Testis (tissue), 3 donors: ENCODE results near the gene TM4SF18. TPM values are rescaled to one million over a fixed set of nuclear protein-coding genes. Genes with fewer than 3 reads are reported as not detected.

ENCODE experiments used
- DNase-seq: peaks from one replicate; pipeline ENCODE4 v3.0.0-alpha.2; 2019
- H3K27ac ChIP-seq, 2 donors: fragments of 200-600 bp; sonication (generic); one replicate each; pipeline ENCODE4 v1.5.1; 2019
- H3K27me3 ChIP-seq: fragments of 200-600 bp; sonication (generic); one replicate; pipeline ENCODE4 v1.5.1; 2019
- H3K36me3 ChIP-seq: fragments of 200-600 bp; sonication (generic); one replicate; pipeline ENCODE4 v1.5.1; 2017; ENCODE audit warnings: low read depth; ENCODE audit errors: missing control alignments
- H3K4me1 ChIP-seq: fragments of 200-600 bp; sonication (generic); one replicate; pipeline ENCODE4 v1.5.1; 2019
- H3K4me3 ChIP-seq, 2 donors: fragments of 200-600 bp; sonication (generic); one replicate each; pipeline ENCODE4 v1.5.1; 2017 to 2019
- H3K9me3 ChIP-seq: fragments of 200-600 bp; sonication (generic); one replicate; pipeline ENCODE4 v1.5.1; 2017
- POLR2A ChIP-seq: fragments of 450-650 bp; IDR thresholded peaks from one replicate; pipeline ENCODE4 v1.6.1; 2017; ENCODE audit warnings: antibody characterized with exemption, mild to moderate bottlenecking, moderate library complexity
- WGBS, 2 donors: methylation state at CpG; one replicate each; pipeline ENCODE4 v1.1.5; 2018; 5-methylcytosine and 5-hydroxymethylcytosine counted together
- intact Hi-C: fragments of 100-400 bp; cut with DNase I; formaldehyde crosslinking; loops from one replicate; pipeline ENCODE4 v1.15.1; 2023; ENCODE audit warnings: low total_unique reads
- polyA plus RNA-seq: library from polyadenylated mRNA; stranded (reverse); fragments of 350-450 nt; fragmentation: Illumina TruSeq; extraction: RNeasy Lipid Tissue Mini Kit (QIAGEN cat#74804); gene quantifications from one replicate; pipeline ENCODE4 v1.2.3, GENCODE V29; 2014; ENCODE audit warnings: low read depth, low replicate concordance; ENCODE audit not compliant: insufficient read depth
- total RNA-seq, 2 donors: library from RNA; depleted of rRNA; stranded (reverse); fragments of >200 nt; gene quantifications; one replicate each; pipeline ENCODE4 v1.2.3, GENCODE V29; 2016
- TF ChIP-seq, protein P1 (sequence below), 3 experiments: fragments of 450-650 bp in 2 of 3; fragments of 200-600 bp in 1 of 3; sonication (generic) in 1 of 3; IDR thresholded peaks; one replicate each; pipeline ENCODE4 v1.5.1; 2016 to 2019; ENCODE audit warnings: antibody characterized with exemption in 3 of 3, mild to moderate bottlenecking in 2 of 3, moderate library complexity in 1 of 3

TM4SF18 gene
- total and polyA plus RNA-seq, 3 donors from 2014 or later, result 1.2 to 4.2 (median 3.1) TPM

DNA sequence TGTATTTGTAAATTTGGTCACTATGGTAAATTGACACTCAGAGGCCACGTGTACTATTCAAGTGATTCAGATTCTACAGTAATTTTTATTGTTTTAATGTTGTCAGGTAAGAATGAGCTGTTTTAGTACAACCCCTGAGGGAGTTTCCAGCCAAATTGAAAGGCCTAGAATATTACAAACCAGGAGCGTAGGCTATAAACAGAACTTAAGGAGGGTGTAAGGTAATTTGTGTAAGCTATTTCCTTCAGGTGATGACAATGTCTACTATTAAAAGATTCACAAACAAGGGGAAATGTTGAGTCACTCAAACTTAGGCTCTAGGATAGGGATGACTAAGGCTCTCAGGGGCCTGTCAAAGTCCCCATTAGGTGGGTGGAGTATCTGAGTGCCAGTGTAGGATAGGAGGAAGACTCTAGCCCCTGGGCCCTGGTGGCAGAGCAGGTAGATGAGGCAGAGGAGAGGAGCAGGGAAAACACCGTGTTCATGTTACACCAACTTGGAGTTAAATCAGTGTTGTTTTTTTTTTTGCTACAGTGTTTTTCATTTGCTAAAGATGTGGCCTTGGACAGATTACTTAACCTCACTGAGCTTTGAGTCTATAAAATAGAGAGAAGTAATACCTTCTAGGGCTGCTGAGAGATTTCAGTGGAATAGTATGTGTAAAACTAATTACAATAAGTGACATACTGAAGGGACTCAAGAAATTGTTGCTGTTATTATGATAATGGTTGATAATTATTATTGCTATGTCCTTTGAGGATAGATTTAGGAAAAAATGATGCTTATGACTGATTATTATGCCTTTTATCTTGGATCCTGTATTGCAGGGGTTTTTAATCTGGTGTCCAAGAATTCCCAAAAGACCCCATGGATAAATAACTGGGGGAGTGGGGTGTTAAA lies 33.8 kb upstream of the TM4SF18 start:
- DNase-seq, result no peak
- H3K27ac ChIP-seq, result no peak overlapping the region
- intact Hi-C loops, result no loop called here

DNA sequence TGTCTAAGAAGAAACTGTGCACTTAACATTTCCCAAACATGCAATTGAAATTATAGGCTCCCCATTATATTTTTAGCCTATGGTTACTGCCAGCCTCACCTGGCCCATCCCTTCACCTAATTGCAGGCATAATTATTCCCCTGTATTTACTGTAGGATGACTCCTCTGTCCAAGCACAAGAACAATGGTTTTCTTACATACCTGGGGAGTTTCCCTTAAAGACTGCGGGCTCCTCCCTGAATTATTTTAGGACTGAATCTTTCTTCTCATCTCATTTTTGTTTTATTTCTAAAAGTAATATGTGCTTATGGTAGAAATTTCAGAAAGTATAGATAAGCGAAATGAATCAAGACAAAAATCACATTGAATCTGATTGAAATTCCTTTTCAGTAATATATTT lies 32.6 kb upstream of the TM4SF18 start:
- Histone ChIP-seq H3K4me3 (no peak overlapping the region), H3K9me3 (no peaks in the 10 kb centered on the region), H3K4me1 (peaks cover 22% of the 10 kb centered on the region), H3K27ac (no peak overlapping the region), H3K27me3 (no peaks in the 10 kb centered on the region), H3K36me3 (no peaks in the 10 kb centered on the region)
- no peak for TF ChIP-seq POLR2A
- TF ChIP-seq, protein P1, sequence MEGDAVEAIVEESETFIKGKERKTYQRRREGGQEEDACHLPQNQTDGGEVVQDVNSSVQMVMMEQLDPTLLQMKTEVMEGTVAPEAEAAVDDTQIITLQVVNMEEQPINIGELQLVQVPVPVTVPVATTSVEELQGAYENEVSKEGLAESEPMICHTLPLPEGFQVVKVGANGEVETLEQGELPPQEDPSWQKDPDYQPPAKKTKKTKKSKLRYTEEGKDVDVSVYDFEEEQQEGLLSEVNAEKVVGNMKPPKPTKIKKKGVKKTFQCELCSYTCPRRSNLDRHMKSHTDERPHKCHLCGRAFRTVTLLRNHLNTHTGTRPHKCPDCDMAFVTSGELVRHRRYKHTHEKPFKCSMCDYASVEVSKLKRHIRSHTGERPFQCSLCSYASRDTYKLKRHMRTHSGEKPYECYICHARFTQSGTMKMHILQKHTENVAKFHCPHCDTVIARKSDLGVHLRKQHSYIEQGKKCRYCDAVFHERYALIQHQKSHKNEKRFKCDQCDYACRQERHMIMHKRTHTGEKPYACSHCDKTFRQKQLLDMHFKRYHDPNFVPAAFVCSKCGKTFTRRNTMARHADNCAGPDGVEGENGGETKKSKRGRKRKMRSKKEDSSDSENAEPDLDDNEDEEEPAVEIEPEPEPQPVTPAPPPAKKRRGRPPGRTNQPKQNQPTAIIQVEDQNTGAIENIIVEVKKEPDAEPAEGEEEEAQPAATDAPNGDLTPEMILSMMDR (IDR thresholded peaks at IDR 0.05), result no peak
- DNase-seq, result no peak
- intact Hi-C loops, result no loop called here
- WGBS, 2 donors, result 88% methylated on average over 2 of the region's 2 CpGs

More for the DNA sequence above, 33.8 kb upstream of the TM4SF18 start:
- WGBS, 2 donors, result 65 to 70% methylated on average over 3 of the region's 3 CpGs
- Histone ChIP-seq H3K27me3 (no peaks in the 10 kb centered on the region), H3K4me3 (no peak overlapping the region), H3K36me3 (no peaks in the 10 kb centered on the region), H3K9me3 (no peaks in the 10 kb centered on the region), H3K4me1 (peaks cover 23% of the 10 kb centered on the region)
- TF ChIP-seq, protein P1 (IDR thresholded peaks at IDR 0.05), result no peak
- no peak for TF ChIP-seq POLR2A

DNA sequence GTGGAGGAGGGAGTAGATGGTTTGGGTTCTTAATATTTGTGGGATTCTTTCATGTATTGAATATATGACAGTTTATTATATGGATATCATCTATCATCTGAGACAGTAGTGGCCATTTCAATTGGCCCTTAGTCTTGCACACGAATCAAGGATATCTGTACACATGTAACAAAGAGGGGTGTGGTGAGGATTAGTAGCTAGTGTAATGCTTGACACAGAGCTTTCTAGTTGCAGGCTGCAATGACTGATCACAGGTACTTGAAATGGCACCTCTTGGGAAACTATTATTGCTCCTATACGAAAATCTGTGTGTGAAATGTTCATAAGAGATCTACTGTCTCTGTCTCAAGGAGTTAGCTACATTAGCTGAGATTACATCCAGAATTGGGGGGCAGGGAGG lies 31.2 kb upstream of the TM4SF18 start:
- Histone ChIP-seq H3K36me3 (no peaks in the 10 kb centered on the region), H3K27ac (no peak overlapping the region), H3K4me3 (no peak overlapping the region), H3K4me1 (peaks cover 12% of the 10 kb centered on the region), H3K9me3 (no peaks in the 10 kb centered on the region), H3K27me3 (no peaks in the 10 kb centered on the region)
- DNase-seq, result no peak
- intact Hi-C loops, result no loop called here
- WGBS, 2 donors, result 89 to 96% methylated on average over 2 of the region's 2 CpGs
- TF ChIP-seq, protein P1 (IDR thresholded peaks at IDR 0.05), result no peak
- no peak for TF ChIP-seq POLR2A

DNA sequence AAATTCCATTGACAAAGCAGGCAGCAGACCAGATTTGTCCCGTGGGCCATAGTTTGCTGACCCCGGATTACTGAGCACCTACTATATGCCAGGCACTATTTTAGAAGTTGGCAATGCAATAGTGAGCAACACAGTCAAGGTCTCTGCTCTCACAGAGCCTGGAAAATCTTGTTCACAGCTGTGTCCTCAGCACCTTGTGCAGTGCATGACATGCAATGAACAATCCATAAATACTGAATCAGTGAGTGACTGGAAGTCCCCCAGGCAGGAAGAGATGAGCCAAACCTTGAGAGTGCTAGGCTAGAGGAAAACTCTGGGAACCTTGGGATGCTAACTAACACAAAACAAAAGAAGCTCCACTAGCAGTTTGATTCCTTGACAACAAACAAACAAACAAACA lies 29.6 kb upstream of the TM4SF18 start:
- H3K4me3 ChIP-seq, result no peak overlapping the region
- no peaks in the 10 kb centered on the region for H3K27me3 ChIP-seq
- 55 to 82% methylated on average over 2 of the region's 2 CpGs for WGBS, 2 donors
- intact Hi-C loops, result no loop called here
- no peak for DNase-seq
- TF ChIP-seq POLR2A, result no peak
- TF ChIP-seq, protein P1 (IDR thresholded peaks at IDR 0.05), result no peak
- H3K36me3 ChIP-seq, result no peaks in the 10 kb centered on the region
- peaks cover 12% of the 10 kb centered on the region for H3K4me1 ChIP-seq
- no peaks in the 10 kb centered on the region for H3K9me3 ChIP-seq
- peak overlapping the region in 1 of 2 donors; percentile 12 for H3K27ac ChIP-seq
